ENCODE results near the gene CNTN5. TPM values are rescaled to one million over a fixed set of nuclear protein-coding genes. Genes with fewer than 3 reads are reported as not detected.

CNTN5 gene
- total and polyA plus RNA-seq, 2 experiments from 2014 or later, result not detected

GRCh38 chr11:99425596-99425995 is 404.8 kb downstream of the CNTN5 start:
- Histone ChIP-seq H3K4me3 (no peak overlapping the region), H3K9me3 (ENCODE audit: low read depth) (no peaks in the 10 kb centered on the region), H3K27ac (no peak overlapping the region), H3K79me2 (ENCODE audit: insufficient read depth) (no peaks in the 10 kb centered on the region), H3K27me3 (replicated peaks; ENCODE audit: insufficient read depth) (no peaks in the 10 kb centered on the region), H3K4me2 (ENCODE audit: unreplicated experiment) (no peak overlapping the region), H3K9ac (no peak overlapping the region), H3K9me2 (ENCODE audit: insufficient read depth) (no peaks in the 10 kb centered on the region), H3F3A (ENCODE audit: insufficient read depth) (no peaks in the 10 kb centered on the region), H4K20me1 (ENCODE audit: insufficient read depth) (no peaks in the 10 kb centered on the region), H3K36me3 (ENCODE audit: low read depth) (no peaks in the 10 kb centered on the region), H2AFZ (no peak overlapping the region), H3K4me1 (ENCODE audit: insufficient read depth) (no peaks in the 10 kb centered on the region)
- TF ChIP-seq EZH2phosphoT487 (IDR thresholded peaks at IDR 0.05; ENCODE audit: insufficient read depth, low read depth), result no peak
- TF ChIP-seq EZH2 (IDR thresholded peaks at IDR 0.05; ENCODE audit: insufficient read depth, poor library complexity, severe bottlenecking), result no peak
- in situ Hi-C loops (cut with MboI), result no loop called here
- no peak for DNase-seq
- WGBS, 2 experiments (ENCODE audit: low coverage in 1 of 2, low lambda C conversion rate in 2 of 2, missing lambda C conversion rate in 2 of 2), result 35 to 63% methylated on average over 1 to 2 of the region's 2 CpGs

GRCh38 chr11:99432677-99433076 is 411.9 kb downstream of the CNTN5 start:
- DNase-seq, result no peak
- no peaks in the 10 kb centered on the region for H3K4me1 ChIP-seq (ENCODE audit: insufficient read depth)
- H3K79me2 ChIP-seq (ENCODE audit: insufficient read depth), result no peaks in the 10 kb centered on the region

GRCh38 chr11:99443276-99443675 is 422.5 kb downstream of the CNTN5 start:
- Histone ChIP-seq H3K4me2 (ENCODE audit: unreplicated experiment) (no peak overlapping the region), H4K20me1 (ENCODE audit: insufficient read depth) (no peaks in the 10 kb centered on the region), H2AFZ (no peak overlapping the region), H3K9me3 (ENCODE audit: low read depth) (no peaks in the 10 kb centered on the region), H3K9me2 (ENCODE audit: insufficient read depth) (no peaks in the 10 kb centered on the region), H3K4me3 (no peak overlapping the region), H3K4me1 (ENCODE audit: insufficient read depth) (no peaks in the 10 kb centered on the region), H3K36me3 (ENCODE audit: low read depth) (no peaks in the 10 kb centered on the region), H3K9ac (no peak overlapping the region), H3K79me2 (ENCODE audit: insufficient read depth) (no peaks in the 10 kb centered on the region), H3F3A (ENCODE audit: insufficient read depth) (no peaks in the 10 kb centered on the region), H3K27ac (no peak overlapping the region), H3K27me3 (replicated peaks; ENCODE audit: insufficient read depth) (no peaks in the 10 kb centered on the region)
- no peak for DNase-seq
- WGBS, 2 experiments (ENCODE audit: low coverage in 1 of 2, low lambda C conversion rate in 2 of 2, missing lambda C conversion rate in 2 of 2), result 11 to 19% methylated on average over 3 of the region's 3 CpGs
- in situ Hi-C loops (cut with MboI), result no loop called here
- TF ChIP-seq EZH2 (IDR thresholded peaks at IDR 0.05; ENCODE audit: insufficient read depth, poor library complexity, severe bottlenecking) (no peak), EZH2phosphoT487 (IDR thresholded peaks at IDR 0.05; ENCODE audit: insufficient read depth, low read depth) (no peak)

More at GRCh38 chr11:99432677-99433076, 411.9 kb downstream of the CNTN5 start:
- in situ Hi-C loops (cut with MboI), result no loop called here
- H3K9me2 ChIP-seq (ENCODE audit: insufficient read depth), result no peaks in the 10 kb centered on the region
- H3K27me3 ChIP-seq (replicated peaks; ENCODE audit: insufficient read depth), result no peaks in the 10 kb centered on the region
- no peaks in the 10 kb centered on the region for H3F3A ChIP-seq (ENCODE audit: insufficient read depth)
- no peak overlapping the region for H3K4me3 ChIP-seq
- H3K27ac ChIP-seq, result no peak overlapping the region
- no peak overlapping the region for H3K4me2 ChIP-seq (ENCODE audit: unreplicated experiment)
- H3K9ac ChIP-seq, result no peak overlapping the region
- no peak overlapping the region for H2AFZ ChIP-seq
- 21 to 41% methylated on average over 3 of the region's 3 CpGs for WGBS, 2 experiments (ENCODE audit: low coverage in 1 of 2, low lambda C conversion rate in 2 of 2, missing lambda C conversion rate in 2 of 2)
- H3K9me3 ChIP-seq (ENCODE audit: low read depth), result no peaks in the 10 kb centered on the region
- H4K20me1 ChIP-seq (ENCODE audit: insufficient read depth), result no peaks in the 10 kb centered on the region
- H3K36me3 ChIP-seq (ENCODE audit: low read depth), result no peaks in the 10 kb centered on the region
- TF ChIP-seq EZH2phosphoT487 (IDR thresholded peaks at IDR 0.05; ENCODE audit: insufficient read depth, low read depth) (no peak), EZH2 (IDR thresholded peaks at IDR 0.05; ENCODE audit: insufficient read depth, poor library complexity, severe bottlenecking) (no peak)

GRCh38 chr11:99446400-99446799 is 425.7 kb downstream of the CNTN5 start:
- H3K27ac ChIP-seq, result no peak overlapping the region
- H3K9ac ChIP-seq, result no peak overlapping the region
- H2AFZ ChIP-seq, result no peak overlapping the region
- no peaks in the 10 kb centered on the region for H4K20me1 ChIP-seq (ENCODE audit: insufficient read depth)
- H3K4me3 ChIP-seq, result no peak overlapping the region
- H3K4me1 ChIP-seq (ENCODE audit: insufficient read depth), result no peaks in the 10 kb centered on the region
- no peaks in the 10 kb centered on the region for H3K27me3 ChIP-seq (replicated peaks; ENCODE audit: insufficient read depth)
- no peaks in the 10 kb centered on the region for H3K9me3 ChIP-seq (ENCODE audit: low read depth)
- DNase-seq, result no peak
- H3K36me3 ChIP-seq (ENCODE audit: low read depth), result no peaks in the 10 kb centered on the region
- no peak overlapping the region for H3K4me2 ChIP-seq (ENCODE audit: unreplicated experiment)
- TF ChIP-seq EZH2phosphoT487 (IDR thresholded peaks at IDR 0.05; ENCODE audit: insufficient read depth, low read depth) (no peak), EZH2 (IDR thresholded peaks at IDR 0.05; ENCODE audit: insufficient read depth, poor library complexity, severe bottlenecking) (no peak)
- H3K79me2 ChIP-seq (ENCODE audit: insufficient read depth), result no peaks in the 10 kb centered on the region
- H3F3A ChIP-seq (ENCODE audit: insufficient read depth), result no peaks in the 10 kb centered on the region
- 0 to 10% methylated on average over 1 of the region's 1 CpG for WGBS, 2 experiments (ENCODE audit: low coverage in 1 of 2, low lambda C conversion rate in 2 of 2, missing lambda C conversion rate in 2 of 2)
- H3K9me2 ChIP-seq (ENCODE audit: insufficient read depth), result no peaks in the 10 kb centered on the region
- in situ Hi-C loops (cut with MboI), result no loop called here

GRCh38 chr11:99449345-99449744 is 428.6 kb downstream of the CNTN5 start:
- H3K27ac ChIP-seq, result no peak overlapping the region
- no peak overlapping the region for H3K9ac ChIP-seq
- H3F3A ChIP-seq (ENCODE audit: insufficient read depth), result no peaks in the 10 kb centered on the region
- H3K4me1 ChIP-seq (ENCODE audit: insufficient read depth), result no peaks in the 10 kb centered on the region
- no peak overlapping the region for H2AFZ ChIP-seq
- H3K4me2 ChIP-seq (ENCODE audit: unreplicated experiment), result no peak overlapping the region
- H3K36me3 ChIP-seq (ENCODE audit: low read depth), result no peaks in the 10 kb centered on the region
- no peak overlapping the region for H3K4me3 ChIP-seq
- no peak for DNase-seq
- H3K79me2 ChIP-seq (ENCODE audit: insufficient read depth), result no peaks in the 10 kb centered on the region
- TF ChIP-seq EZH2phosphoT487 (IDR thresholded peaks at IDR 0.05; ENCODE audit: insufficient read depth, low read depth) (no peak), EZH2 (IDR thresholded peaks at IDR 0.05; ENCODE audit: insufficient read depth, poor library complexity, severe bottlenecking) (no peak)
- in situ Hi-C loops (cut with MboI), result no loop called here
- H3K27me3 ChIP-seq (replicated peaks; ENCODE audit: insufficient read depth), result no peaks in the 10 kb centered on the region
- H4K20me1 ChIP-seq (ENCODE audit: insufficient read depth), result no peaks in the 10 kb centered on the region
- no peaks in the 10 kb centered on the region for H3K9me2 ChIP-seq (ENCODE audit: insufficient read depth)
- no peaks in the 10 kb centered on the region for H3K9me3 ChIP-seq (ENCODE audit: low read depth)

All from GM23248 (cell line).